ENCODE data around the gene VAPB.

Gene VAPB

GRCh38 chr20:58438970-58439808 is 50.2 kb downstream of the VAPB start:
- no peak for DNase-seq

GRCh38 chr20:58440021-58440767 is 51.2 kb downstream of the VAPB start:
- no peak for DNase-seq

- no peak for DNase-seq
Observed at GRCh38 chr20:58441723-58442122, 52.7 kb downstream of the VAPB start.

- DNase-seq, result no peak
Observed at GRCh38 chr20:58444746-58445255, 55.8 kb downstream of the VAPB start.

GRCh38 chr20:58446264-58446959 is 57.4 kb downstream of the VAPB start:
- no peak for DNase-seq

- DNase-seq, result no peak
Observed at GRCh38 chr20:58446960-58447265, 57.9 kb downstream of the VAPB start.

GRCh38 chr20:58447511-58448391 is 58.7 kb downstream of the VAPB start:
- peak; percentile 47 to 60 for DNase-seq

GRCh38 chr20:58448958-58449357 is 59.9 kb downstream of the VAPB start:
- DNase-seq, result no peak

- no peak for DNase-seq
Observed at GRCh38 chr20:58449681-58450221, 60.7 kb downstream of the VAPB start.

- no peak for DNase-seq
Observed at GRCh38 chr20:58450254-58450653, 61.2 kb downstream of the VAPB start.

GRCh38 chr20:58452667-58453255 is 63.7 kb downstream of the VAPB start:
- no peak for DNase-seq

- DNase-seq, result no peak
Observed at GRCh38 chr20:58453391-58453790, 64.4 kb downstream of the VAPB start.

- no peak for DNase-seq
Observed at GRCh38 chr20:58454460-58454859, 65.4 kb downstream of the VAPB start.

- no peak for DNase-seq
Observed at GRCh38 chr20:58457083-58457695, 68.2 kb downstream of the VAPB start.

GRCh38 chr20:58458342-58459057 is 69.5 kb downstream of the VAPB start:
- no peak for DNase-seq

GRCh38 chr20:58459058-58459750 is 70.2 kb downstream of the VAPB start:
- DNase-seq, result no peak

GRCh38 chr20:58461104-58461503 is 72.1 kb downstream of the VAPB start:
- DNase-seq, result no peak

- no peak for DNase-seq
Observed at GRCh38 chr20:58461899-58462298, 72.9 kb downstream of the VAPB start.

- DNase-seq, result no peak
Observed at GRCh38 chr20:58463256-58463655, 74.2 kb downstream of the VAPB start.

GRCh38 chr20:58464838-58465237 is 75.8 kb downstream of the VAPB start:
- no peak for DNase-seq

Measured in activated CD4-positive, alpha-beta T cell treated with anti-CD3 and anti-CD28 coated beads for 4 hours (primary cell).